ENCODE results near the gene SPDYE3. TPM values are rescaled to one million over a fixed set of nuclear protein-coding genes. Genes with fewer than 3 reads are reported as not detected.
"Not testable (repeated sequence)": the region's sequence is repeated elsewhere in the genome, so short reads cannot be mapped to it uniquely, and the experiment has no call there.

The SPDYE3 gene
- not detected for total RNA-seq

- CTCF ChIA-PET, POLR2A ChIA-PET: not testable (repeated sequence)
Measured at GRCh38 chr7:100307402-100307801, at the start of gene SPDYE3. Gene SPDYE3, plus strand, starts transcription at chr7:100307702. Its CDS starts 184 bp downstream, at chr7:100307886.

GRCh38 chr7:100259984-100260383 lies 47.5 kb upstream of the SPDYE3 start:
- CTCF ChIA-PET, POLR2A ChIA-PET: not testable (repeated sequence)

GRCh38 chr7:100262896-100263295 lies 44.6 kb upstream of the SPDYE3 start:
- POLR2A ChIA-PET, CTCF ChIA-PET: not testable (repeated sequence)

- CTCF ChIA-PET, POLR2A ChIA-PET: not testable (repeated sequence)
Measured at GRCh38 chr7:100264223-100264622, 43.3 kb upstream of the SPDYE3 start.

- POLR2A ChIA-PET, CTCF ChIA-PET: not testable (repeated sequence)
Measured at GRCh38 chr7:100264669-100265165, 42.8 kb upstream of the SPDYE3 start.

GRCh38 chr7:100265851-100266250 lies 41.7 kb upstream of the SPDYE3 start:
- CTCF ChIA-PET: not testable (repeated sequence)

GRCh38 chr7:100266576-100267354 lies 40.7 kb upstream of the SPDYE3 start:
- ChIA-PET POLR2A (no interaction called here), CTCF (no interaction called here)

More at GRCh38 chr7:100265851-100266250, 41.7 kb upstream of the SPDYE3 start:
- POLR2A ChIA-PET: not testable (repeated sequence)

- CTCF ChIA-PET: no interaction called here
- POLR2A ChIA-PET: no interaction called here
Measured at GRCh38 chr7:100267648-100268047, 39.9 kb upstream of the SPDYE3 start.

GRCh38 chr7:100268882-100269281 lies 38.6 kb upstream of the SPDYE3 start:
- POLR2A ChIA-PET, CTCF ChIA-PET: not testable (repeated sequence)

- CTCF ChIA-PET, POLR2A ChIA-PET: not testable (repeated sequence)
Measured at GRCh38 chr7:100269306-100270045, 38.0 kb upstream of the SPDYE3 start.

- CTCF ChIA-PET, POLR2A ChIA-PET: not testable (repeated sequence)
Measured at GRCh38 chr7:100270046-100270918, 37.2 kb upstream of the SPDYE3 start.

- POLR2A ChIA-PET, CTCF ChIA-PET: not testable (repeated sequence)
Measured at GRCh38 chr7:100270941-100271593, 36.4 kb upstream of the SPDYE3 start.

GRCh38 chr7:100271716-100272537 lies 35.6 kb upstream of the SPDYE3 start:
- CTCF ChIA-PET: interaction anchor here (1.1 kb wide), 1 partner anchor 61 kb away, joined by 4 read pairs; no protein-coding TSS in a partner anchor
- POLR2A ChIA-PET: interaction anchor here (0.7 to 1.1 kb wide), 3 partner anchors 34 to 124 kb away, joined by 3 read pairs; no protein-coding TSS in a partner anchor

- ChIA-PET POLR2A (interaction anchor here (1.1 kb wide), 1 partner anchor 50 kb away, joined by 3 read pairs; no protein-coding TSS in a partner anchor), CTCF (interaction anchor here (1.1 kb wide), 1 partner anchor 62 kb away, joined by 4 read pairs; no protein-coding TSS in a partner anchor)
Measured at GRCh38 chr7:100272538-100272902, 35.0 kb upstream of the SPDYE3 start.

GRCh38 chr7:100275120-100275519 lies 32.4 kb upstream of the SPDYE3 start:
- ChIA-PET POLR2A (no interaction called here), CTCF (no interaction called here)

- CTCF ChIA-PET, POLR2A ChIA-PET: not testable (repeated sequence)
Measured at GRCh38 chr7:100276126-100276525, 31.4 kb upstream of the SPDYE3 start.

GRCh38 chr7:100282069-100282608 lies 25.4 kb upstream of the SPDYE3 start:
- CTCF ChIA-PET: not testable (repeated sequence)

GRCh38 chr7:100283147-100283546 lies 24.4 kb upstream of the SPDYE3 start:
- POLR2A ChIA-PET: not testable (repeated sequence)
- CTCF ChIA-PET: interaction anchor here (0.7 kb wide), 1 partner anchor 62 kb away, joined by 3 read pairs; no protein-coding TSS in a partner anchor

More at GRCh38 chr7:100282069-100282608, 25.4 kb upstream of the SPDYE3 start:
- POLR2A ChIA-PET: not testable (repeated sequence)
